T-cell (primary cell): Measurements from ENCODE around the gene GCNT1. TPM values are rescaled to one million over a fixed set of nuclear protein-coding genes. Genes with fewer than 3 reads are reported as not detected.
A peak's percentile ranks its signal among the peaks of the same experiment; 100 is the strongest.
"Not testable (repeated sequence)": the region's sequence is repeated elsewhere in the genome, so short reads cannot be mapped to it uniquely, and the experiment has no call there.

Experiments used
- ATAC-seq, 4 experiments: fragments of 200-7000 bp in 3 of 4; fragments of 150-1000 bp in 1 of 4; cut with Tn5 transposase; replicated peaks in 1 of 4; 1 replicate in 3 of 4; 2 replicates in 1 of 4; pipeline ENCODE4 v1.10.0; 2021; ENCODE audit warnings: moderate library complexity in 3 of 4, mild to moderate bottlenecking in 2 of 4, moderate number of reproducible peaks in 1 of 4
- CTCF ChIA-PET, 2 donors: fragments of 300-600 bp; sonication (Branson Sonifier 250); formaldehyde crosslinking; loops; one replicate each; lab custom pipeline; 2022; ENCODE audit warnings: antibody characterized with exemption in 2 of 2; lab: Charles Lee
- POLR2A ChIA-PET, 2 donors: fragments of 300-600 bp; sonication (Branson Sonifier 250); formaldehyde crosslinking; loops; one replicate each; lab custom pipeline; 2022; ENCODE audit warnings: antibody characterized with exemption in 2 of 2; lab: Charles Lee
- DNase-seq, 35 experiments: peaks; one replicate each; pipeline versions ENCODE4 v3.0.0 to v3.0.0-alpha.2; 2013 to 2023
- H3K27ac ChIP-seq: one replicate; pipeline ENCODE4 v1.5.1; 2013; ENCODE audit warnings: low read length
- H3K27me3 ChIP-seq, 2 experiments: replicated peaks in 1 of 2; 1 replicate in 1 of 2; 2 replicates in 1 of 2; pipeline versions ENCODE4 v1.6.1 to v1.7.0; 2013; ENCODE audit warnings: low read length in 1 of 2, mixed read lengths in 1 of 2; ENCODE audit not compliant: control insufficient read depth in 2 of 2, insufficient read depth in 2 of 2; ENCODE audit errors: extremely low read depth in 1 of 2
- H3K36me3 ChIP-seq, 2 donors: 1 replicate in 1 of 2; 2 replicates in 1 of 2; pipeline versions ENCODE4 v1.6.1 to v1.7.0; 2013; ENCODE audit warnings: low read length in 1 of 2; ENCODE audit not compliant: control insufficient read depth in 2 of 2, insufficient read depth in 1 of 2; ENCODE audit errors: extremely low read depth in 1 of 2
- H3K4me1 ChIP-seq, 2 experiments: 1 replicate in 1 of 2; 2 replicates in 1 of 2; pipeline versions ENCODE4 v1.6.1 to v1.7.0; 2013; ENCODE audit warnings: low read length in 2 of 2, mixed read lengths in 1 of 2; ENCODE audit not compliant: insufficient read depth in 2 of 2, control insufficient read depth in 1 of 2; ENCODE audit errors: extremely low read depth in 1 of 2
- H3K4me3 ChIP-seq, 2 donors: 1 replicate in 1 of 2; 2 replicates in 1 of 2; pipeline versions ENCODE4 v1.5.1 to v1.7.0; 2013; ENCODE audit warnings: mild to moderate bottlenecking in 2 of 2, low read length in 1 of 2, moderate library complexity in 1 of 2; ENCODE audit not compliant: control insufficient read depth in 1 of 2; ENCODE audit errors: extremely low read depth in 1 of 2
- H3K9me3 ChIP-seq: 2 replicates; pipeline ENCODE4 v1.7.0; 2013
- H3K27ac Mint-ChIP-seq, 2 donors: one replicate each; pipeline ENCODE4 v1.8.0; 2020 to 2021; ENCODE audit warnings: mild to moderate bottlenecking in 2 of 2, mixed read lengths in 2 of 2
- H3K27me3 Mint-ChIP-seq, 2 donors: one replicate each; pipeline ENCODE4 v1.8.0; 2021 to 2022; ENCODE audit warnings: mixed read lengths in 2 of 2
- H3K36me3 Mint-ChIP-seq: one replicate; pipeline ENCODE4 v1.8.0; 2021; ENCODE audit warnings: mixed read lengths
- H3K4me1 Mint-ChIP-seq, 3 donors: one replicate each; pipeline ENCODE4 v1.8.0; 2020 to 2022; ENCODE audit warnings: mixed read lengths in 3 of 3, mild to moderate bottlenecking in 1 of 3
- H3K4me3 Mint-ChIP-seq, 3 donors: one replicate each; pipeline ENCODE4 v1.8.0; 2020 to 2022; ENCODE audit warnings: mild to moderate bottlenecking in 3 of 3, mixed read lengths in 3 of 3, moderate library complexity in 3 of 3
- H3K9me3 Mint-ChIP-seq, 3 donors: one replicate each; pipeline ENCODE4 v1.8.0; 2020 to 2022; ENCODE audit warnings: mixed read lengths in 3 of 3
- WGBS: methylation state at CpG from one replicate; pipeline ENCODE4 v1.1.5; 2013; ENCODE audit warnings: missing lambda C conversion rate; ENCODE audit not compliant: insufficient coverage; 5-methylcytosine and 5-hydroxymethylcytosine counted together
- total RNA-seq, 35 experiments: library from RNA in 6 of 35; stranded (reverse) in 6 of 35; fragments of 120-200 nt in 1 of 35; gene quantifications; one replicate each; pipeline versions ENCODE4 v1.2.1 to v1.2.4 and lab custom pipeline; 2013 to 2026

The GCNT1 gene
- total RNA-seq, 5 donors from 2014 or later (not counting 1 experiment from before 2014, with no cell fraction given), result 3.8 to 9.6 (median 4.9) TPM

DNA sequence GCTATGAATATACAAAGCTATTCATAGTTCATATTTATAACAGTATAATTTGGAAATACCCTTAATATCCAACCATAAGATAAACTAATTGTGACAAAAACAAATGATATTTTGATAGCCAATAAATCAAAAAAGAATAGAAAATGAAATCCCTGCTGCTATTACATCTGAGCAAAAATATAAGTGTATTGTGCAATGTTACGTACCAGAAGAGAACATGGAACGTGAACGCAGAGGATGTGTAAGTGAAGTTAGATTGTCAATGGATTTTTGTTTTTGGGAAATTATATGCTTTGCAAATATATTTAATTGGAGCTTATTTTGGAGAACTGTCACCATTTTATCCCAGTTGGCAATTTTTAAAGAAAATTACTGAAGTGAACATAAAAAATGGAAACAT lies 15.4 kb downstream of the GCNT1 start:
- peaks cover 0 to 16% (median 0%) of the 10 kb centered on the region in 3 donors for H3K4me1 Mint-ChIP-seq
- ATAC-seq, result no peak
- POLR2A ChIA-PET, result no interaction called here

DNA sequence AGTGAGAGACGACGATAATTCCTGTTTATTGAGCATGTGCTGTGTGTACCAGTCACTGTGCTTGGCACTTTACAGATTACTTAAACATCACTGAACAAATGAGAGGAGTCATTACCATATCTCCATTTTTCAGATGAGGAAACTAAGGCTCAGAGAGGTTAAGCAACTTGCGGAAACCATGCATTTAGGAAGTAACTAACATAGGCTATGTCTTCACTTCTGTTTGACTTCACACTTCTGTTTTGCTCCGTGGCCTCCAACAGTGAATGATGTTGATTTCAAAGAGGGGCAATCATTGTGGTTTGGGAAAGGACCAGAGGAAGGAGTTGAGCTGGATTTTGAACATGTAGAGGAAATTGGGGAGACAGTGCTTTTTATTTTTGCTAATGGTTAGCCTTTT lies 16.7 kb downstream of the GCNT1 start:
- Mint-ChIP-seq H3K9me3 (peaks cover 0 to 13% (median 4%) of the 10 kb centered on the region in 3 donors), H3K4me3 (no peak overlapping the region), H3K4me1 (peaks cover 0 to 16% (median 0%) of the 10 kb centered on the region in 3 donors), H3K27ac (no peak overlapping the region), H3K36me3 (peaks cover 21% of the 10 kb centered on the region), H3K27me3 (no peaks in the 10 kb centered on the region)
- Histone ChIP-seq H3K4me3 (no peak overlapping the region), H3K36me3 (no peaks in the 10 kb centered on the region), H3K27ac (no peak overlapping the region), H3K4me1 (peaks cover 0 to 5% of the 10 kb centered on the region in 2 experiments), H3K9me3 (no peaks in the 10 kb centered on the region), H3K27me3 (peaks cover 0 to 2% of the 10 kb centered on the region in 2 experiments)
- CTCF ChIA-PET, result no interaction called here
- DNase-seq (no peak), ATAC-seq (no peak)
- POLR2A ChIA-PET, result no interaction called here
- 60% methylated on average over 1 of the region's 4 CpGs for WGBS

More for the DNA sequence above, 15.4 kb downstream of the GCNT1 start:
- no peak overlapping the region for H3K27ac ChIP-seq
- CTCF ChIA-PET, result interaction anchor here (0.5 to 0.6 kb wide), 2 partner anchors 97 to 1396 kb away, joined by 3 read pairs; no protein-coding TSS in a partner anchor
- Mint-ChIP-seq H3K27me3 (no peaks in the 10 kb centered on the region), H3K9me3 (peaks cover 0 to 11% (median 4%) of the 10 kb centered on the region in 3 donors), H3K36me3 (peaks cover 18% of the 10 kb centered on the region), H3K4me3 (no peak overlapping the region), H3K27ac (no peak overlapping the region)
- no peaks in the 10 kb centered on the region for H3K9me3 ChIP-seq
- H3K36me3 ChIP-seq, result no peaks in the 10 kb centered on the region
- 100% methylated on average over 2 of the region's 3 CpGs for WGBS
- H3K4me3 ChIP-seq, result no peak overlapping the region
- DNase-seq, result no peak
- H3K4me1 ChIP-seq, result peaks cover 0 to 5% of the 10 kb centered on the region in 2 experiments
- peaks cover 0 to 2% of the 10 kb centered on the region in 2 experiments for H3K27me3 ChIP-seq

- DNase-seq, H3K27me3 Mint-ChIP-seq, H3K9me3 ChIP-seq, H3K36me3 ChIP-seq, ATAC-seq, H3K4me1 ChIP-seq, H3K27me3 ChIP-seq, H3K4me3 ChIP-seq, POLR2A ChIA-PET, H3K27ac Mint-ChIP-seq, H3K4me3 Mint-ChIP-seq, H3K27ac ChIP-seq, H3K4me1 Mint-ChIP-seq: not testable (repeated sequence)
- CTCF ChIA-PET, result interaction anchor here in 1 of 2 donors (1.1 kb wide), 1 partner anchor 9 kb away, joined by 4 read pairs; no protein-coding TSS in a partner anchor
- H3K36me3 Mint-ChIP-seq, result peaks cover 21% of the 10 kb centered on the region
- peaks cover 0 to 13% (median 4%) of the 10 kb centered on the region in 3 donors for H3K9me3 Mint-ChIP-seq
- 78% methylated on average over 4 of the region's 7 CpGs for WGBS
These were observed 18.8 kb downstream of the GCNT1 start for GRCh38 chr9:76477818-76478217.

- Mint-ChIP-seq H3K9me3 (peaks cover 0 to 13% (median 4%) of the 10 kb centered on the region in 3 donors), H3K27me3 (no peaks in the 10 kb centered on the region), H3K4me3 (no peak overlapping the region), H3K36me3 (peaks cover 21% of the 10 kb centered on the region), H3K4me1 (peaks cover 0 to 4% (median 0%) of the 10 kb centered on the region in 3 donors), H3K27ac (no peak overlapping the region)
- Histone ChIP-seq H3K4me3 (no peak overlapping the region), H3K27me3 (no peaks in the 10 kb centered on the region), H3K27ac (no peak overlapping the region), H3K4me1 (no peaks in the 10 kb centered on the region), H3K9me3 (no peaks in the 10 kb centered on the region), H3K36me3 (no peaks in the 10 kb centered on the region)
- ChIA-PET CTCF (interaction anchor here in 1 of 2 donors (1.1 kb wide), 1 partner anchor 9 kb away, joined by 4 read pairs; no protein-coding TSS in a partner anchor), POLR2A (no interaction called here)
- WGBS, result 83% methylated on average over 8 of the region's 10 CpGs
- ATAC-seq (no peak), DNase-seq (no peak)
These were observed 19.2 kb downstream of the GCNT1 start for GRCh38 chr9:76478226-76478625.

- H3K4me1 ChIP-seq, POLR2A ChIA-PET, H3K9me3 ChIP-seq, H3K36me3 ChIP-seq, DNase-seq, H3K27me3 Mint-ChIP-seq, H3K4me3 Mint-ChIP-seq, ATAC-seq, H3K27me3 ChIP-seq, H3K27ac ChIP-seq, H3K4me1 Mint-ChIP-seq, H3K4me3 ChIP-seq: not testable (repeated sequence)
- Mint-ChIP-seq H3K27ac (peak overlapping the region in 1 of 2 donors; percentile 39), H3K9me3 (peaks cover 0 to 13% (median 4%) of the 10 kb centered on the region in 3 donors), H3K36me3 (peaks cover 21% of the 10 kb centered on the region)
- CTCF ChIA-PET, result interaction anchor here in 1 of 2 donors (0.7 kb wide), 2 partner anchors 32 to 721 kb away, joined by 4 to 7 read pairs; no protein-coding TSS in a partner anchor
- no CpG with 5 or more reads among the region's 2 CpGs for WGBS
These were observed 20.4 kb downstream of the GCNT1 start for GRCh38 chr9:76479337-76479736.

GRCh38 chr9:76486151-76486550 lies 27.2 kb downstream of the GCNT1 start:
- Mint-ChIP-seq H3K9me3 (no peaks in the 10 kb centered on the region), H3K36me3 (no peaks in the 10 kb centered on the region), H3K4me3 (no peak overlapping the region), H3K4me1 (peaks cover 9 to 25% (median 9%) of the 10 kb centered on the region in 3 donors), H3K27me3 (no peaks in the 10 kb centered on the region), H3K27ac (no peak overlapping the region)
- Histone ChIP-seq H3K27me3 (no peaks in the 10 kb centered on the region), H3K4me3 (no peak overlapping the region), H3K9me3 (no peaks in the 10 kb centered on the region), H3K36me3 (no peaks in the 10 kb centered on the region), H3K27ac (no peak overlapping the region), H3K4me1 (peaks cover 0 to 4% of the 10 kb centered on the region in 2 experiments)
- no peak for DNase-seq
- WGBS, result no CpG with 5 or more reads among the region's 2 CpGs
- CTCF ChIA-PET, result no interaction called here
- POLR2A ChIA-PET, result interaction anchor here in 1 of 2 donors (0.6 kb wide), 1 partner anchor 943 kb away, joined by 3 read pairs; no protein-coding TSS in a partner anchor
- ATAC-seq, result no peak
